Astrocyte (in vitro differentiated cells and primary cell): ENCODE measurements around the gene SEMG1. TPM values are rescaled to one million over a fixed set of nuclear protein-coding genes. Genes with fewer than 3 reads are reported as not detected.

Experiments used
- DNase-seq: peaks from one replicate; pipeline ENCODE4 v3.0.0-alpha.2; 2010; ENCODE audit warnings: low read depth
- FAIRE-seq: peaks from 2 replicates; lab custom pipeline; 2011; peaks lifted over from hg19 to GRCh38; lab: Jason Lieb, UNC
- H2AFZ ChIP-seq: 2 replicates; pipeline ENCODE4 v1.6.0; 2012; ENCODE audit warnings: low read depth, low read length, inconsistent platforms
- H3K27ac ChIP-seq: 2 replicates; pipeline ENCODE4 v1.5.1; 2011; ENCODE audit warnings: low read depth, low read length, inconsistent platforms
- H3K27me3 ChIP-seq: 2 replicates; pipeline ENCODE4 v1.6.0; 2011; ENCODE audit warnings: low read length, inconsistent platforms; ENCODE audit not compliant: insufficient read depth
- H3K36me3 ChIP-seq: 2 replicates; pipeline ENCODE4 v1.5.1; 2011; ENCODE audit warnings: low read length, inconsistent platforms; ENCODE audit not compliant: insufficient read depth
- H3K4me1 ChIP-seq: 2 replicates; pipeline ENCODE4 v1.5.1; 2011; ENCODE audit warnings: low read length, inconsistent platforms; ENCODE audit not compliant: insufficient read depth
- H3K4me2 ChIP-seq: 2 replicates; pipeline ENCODE4 v1.6.0; 2012; ENCODE audit warnings: low read length, inconsistent platforms
- H3K4me3 ChIP-seq: 2 replicates; pipeline ENCODE4 v1.5.1; 2011; ENCODE audit warnings: low read depth, mild to moderate bottlenecking, low read length, inconsistent platforms; ENCODE audit not compliant: insufficient read depth
- H3K79me2 ChIP-seq: 2 replicates; pipeline ENCODE4 v1.6.0; 2012; ENCODE audit warnings: mild to moderate bottlenecking, low read length, inconsistent platforms; ENCODE audit not compliant: insufficient read depth
- H3K9ac ChIP-seq: 2 replicates; pipeline ENCODE4 v1.6.0; 2012; ENCODE audit warnings: mild to moderate bottlenecking, low read length, inconsistent platforms
- H3K9me3 ChIP-seq: 2 replicates; pipeline ENCODE4 v1.5.1; 2012; ENCODE audit warnings: low read depth, mild to moderate bottlenecking, low read length, inconsistent platforms; ENCODE audit not compliant: insufficient read depth
- H4K20me1 ChIP-seq: 2 replicates; pipeline ENCODE4 v1.6.0; 2012; ENCODE audit warnings: low read length, inconsistent platforms; ENCODE audit not compliant: insufficient read depth
- H3K27ac Mint-ChIP-seq: one replicate; pipeline ENCODE4 v1.8.0; 2021; ENCODE audit warnings: mild to moderate bottlenecking, mixed read lengths; ENCODE audit not compliant: unreplicated experiment
- H3K27me3 Mint-ChIP-seq: one replicate; pipeline ENCODE4 v1.8.0; 2021; ENCODE audit warnings: low read depth, mixed read lengths; ENCODE audit not compliant: unreplicated experiment
- H3K36me3 Mint-ChIP-seq: one replicate; pipeline ENCODE4 v1.8.0; 2021; ENCODE audit warnings: low read depth, mixed read lengths; ENCODE audit not compliant: unreplicated experiment
- H3K4me1 Mint-ChIP-seq: one replicate; pipeline ENCODE4 v1.8.0; 2021; ENCODE audit warnings: low read depth, mixed read lengths; ENCODE audit not compliant: unreplicated experiment
- H3K4me3 Mint-ChIP-seq: one replicate; pipeline ENCODE4 v1.8.0; 2021; ENCODE audit warnings: mild to moderate bottlenecking, moderate library complexity, mixed read lengths; ENCODE audit not compliant: unreplicated experiment
- H3K9me3 Mint-ChIP-seq: one replicate; pipeline ENCODE4 v1.8.0; 2021; ENCODE audit warnings: mild to moderate bottlenecking, mixed read lengths; ENCODE audit not compliant: unreplicated experiment
- EZH2 ChIP-seq: IDR thresholded peaks from 2 replicates; pipeline ENCODE4 v1.6.1; 2012; ENCODE audit warnings: mild to moderate bottlenecking, low read length, inconsistent platforms; ENCODE audit not compliant: insufficient read depth
- total RNA-seq: library from RNA; stranded (reverse); gene quantifications from 2 replicates; pipeline ENCODE4 v1.2.1, GENCODE V29; 2021
- TF ChIP-seq, protein P1 (sequence below): IDR thresholded peaks from 2 replicates; pipeline ENCODE4 v1.5.1; 2011; ENCODE audit warnings: low read depth, mild to moderate bottlenecking, inconsistent platforms, low read length, moderate library complexity; ENCODE audit not compliant: insufficient read depth

SEMG1 gene
- total RNA-seq, 1 donor from 2014 or later: not detected

DNA sequence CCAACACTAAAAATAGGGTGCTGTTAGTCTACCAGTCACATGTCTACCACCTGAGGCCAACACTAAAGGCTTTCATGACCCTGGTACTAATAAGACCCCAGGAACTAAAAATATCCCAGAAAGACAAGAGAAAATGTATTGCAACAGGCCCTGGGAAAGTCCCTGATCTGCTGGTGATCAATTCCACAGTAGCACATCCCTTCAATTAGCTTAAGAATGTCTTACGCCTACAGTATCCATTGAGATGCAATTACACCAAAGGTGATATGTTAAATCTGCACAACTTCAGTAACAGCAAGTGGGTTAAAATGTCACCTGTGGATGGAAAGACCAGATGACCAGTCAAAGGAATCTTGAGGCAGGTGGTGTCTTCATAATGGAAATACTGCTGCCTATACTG, 3.1 kb downstream of the SEMG1 start:
- Mint-ChIP-seq H3K27ac (no peak overlapping the region), H3K36me3 (no peaks in the 10 kb centered on the region), H3K27me3 (peaks cover 3% of the 10 kb centered on the region), H3K4me1 (no peaks in the 10 kb centered on the region), H3K9me3 (peaks cover 3% of the 10 kb centered on the region), H3K4me3 (no peak overlapping the region)
- no peaks in the 10 kb centered on the region for H4K20me1 ChIP-seq
- H3K4me3 ChIP-seq: no peak overlapping the region
- H3K9me3 ChIP-seq: no peaks in the 10 kb centered on the region
- no peaks in the 10 kb centered on the region for H3K36me3 ChIP-seq
- DNase-seq (no peak), FAIRE-seq (no peak)
- no peak overlapping the region for H3K4me2 ChIP-seq
- H3K9ac ChIP-seq: no peak overlapping the region
- H2AFZ ChIP-seq: no peak overlapping the region
- peaks cover 2% of the 10 kb centered on the region for H3K27me3 ChIP-seq
- TF ChIP-seq, protein P1, sequence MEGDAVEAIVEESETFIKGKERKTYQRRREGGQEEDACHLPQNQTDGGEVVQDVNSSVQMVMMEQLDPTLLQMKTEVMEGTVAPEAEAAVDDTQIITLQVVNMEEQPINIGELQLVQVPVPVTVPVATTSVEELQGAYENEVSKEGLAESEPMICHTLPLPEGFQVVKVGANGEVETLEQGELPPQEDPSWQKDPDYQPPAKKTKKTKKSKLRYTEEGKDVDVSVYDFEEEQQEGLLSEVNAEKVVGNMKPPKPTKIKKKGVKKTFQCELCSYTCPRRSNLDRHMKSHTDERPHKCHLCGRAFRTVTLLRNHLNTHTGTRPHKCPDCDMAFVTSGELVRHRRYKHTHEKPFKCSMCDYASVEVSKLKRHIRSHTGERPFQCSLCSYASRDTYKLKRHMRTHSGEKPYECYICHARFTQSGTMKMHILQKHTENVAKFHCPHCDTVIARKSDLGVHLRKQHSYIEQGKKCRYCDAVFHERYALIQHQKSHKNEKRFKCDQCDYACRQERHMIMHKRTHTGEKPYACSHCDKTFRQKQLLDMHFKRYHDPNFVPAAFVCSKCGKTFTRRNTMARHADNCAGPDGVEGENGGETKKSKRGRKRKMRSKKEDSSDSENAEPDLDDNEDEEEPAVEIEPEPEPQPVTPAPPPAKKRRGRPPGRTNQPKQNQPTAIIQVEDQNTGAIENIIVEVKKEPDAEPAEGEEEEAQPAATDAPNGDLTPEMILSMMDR: no peak
- no peak for TF ChIP-seq EZH2
- H3K27ac ChIP-seq: no peak overlapping the region
- no peaks in the 10 kb centered on the region for H3K79me2 ChIP-seq
- no peaks in the 10 kb centered on the region for H3K4me1 ChIP-seq

GRCh38 chr20:45211569-45212474, 5.0 kb downstream of the SEMG1 start:
- Histone ChIP-seq H3K27ac (no peak overlapping the region), H3K36me3 (no peaks in the 10 kb centered on the region), H4K20me1 (no peaks in the 10 kb centered on the region), H3K4me1 (no peaks in the 10 kb centered on the region), H3K9ac (no peak overlapping the region), H3K27me3 (peaks cover 2% of the 10 kb centered on the region), H3K9me3 (no peaks in the 10 kb centered on the region), H2AFZ (no peak overlapping the region), H3K4me2 (no peak overlapping the region), H3K4me3 (no peak overlapping the region), H3K79me2 (no peaks in the 10 kb centered on the region)
- H3K4me3 Mint-ChIP-seq: no peak overlapping the region
- no peaks in the 10 kb centered on the region for H3K36me3 Mint-ChIP-seq
- FAIRE-seq (no peak), DNase-seq (no peak)
- H3K27ac Mint-ChIP-seq: no peak overlapping the region
- no peaks in the 10 kb centered on the region for H3K4me1 Mint-ChIP-seq
- H3K9me3 Mint-ChIP-seq: peaks cover 3% of the 10 kb centered on the region
- peaks cover 3% of the 10 kb centered on the region for H3K27me3 Mint-ChIP-seq
- TF ChIP-seq EZH2: no peak
- TF ChIP-seq, protein P1: no peak

- no peak for TF ChIP-seq EZH2
- TF ChIP-seq, protein P1: no peak
- H3K36me3 ChIP-seq: no peaks in the 10 kb centered on the region
- no peaks in the 10 kb centered on the region for H3K79me2 ChIP-seq
- H3K9me3 Mint-ChIP-seq: peaks cover 3% of the 10 kb centered on the region
- H3K27ac ChIP-seq: no peak overlapping the region
- H3K27me3 Mint-ChIP-seq: peaks cover 3% of the 10 kb centered on the region
- no peaks in the 10 kb centered on the region for H3K9me3 ChIP-seq
- no peaks in the 10 kb centered on the region for H4K20me1 ChIP-seq
- H2AFZ ChIP-seq: no peak overlapping the region
- FAIRE-seq (no peak), DNase-seq (no peak)
- H3K27ac Mint-ChIP-seq: no peak overlapping the region
- H3K4me3 ChIP-seq: no peak overlapping the region
- no peak overlapping the region for H3K9ac ChIP-seq
- no peak overlapping the region for H3K4me2 ChIP-seq
- H3K36me3 Mint-ChIP-seq: no peaks in the 10 kb centered on the region
- peaks cover 2% of the 10 kb centered on the region for H3K27me3 ChIP-seq
- no peak overlapping the region for H3K4me3 Mint-ChIP-seq
- H3K4me1 Mint-ChIP-seq: no peaks in the 10 kb centered on the region
- no peaks in the 10 kb centered on the region for H3K4me1 ChIP-seq
Observed at GRCh38 chr20:45212836-45213235, 6.0 kb downstream of the SEMG1 start.
